ENCODE results near the gene SLC66A3.

Gene SLC66A3

GRCh38 chr2:11224887-11225286, 69.6 kb downstream of the SLC66A3 start:
- H3K9me3 Mint-ChIP-seq = no peaks in the 10 kb centered on the region
- H3K27ac Mint-ChIP-seq = no peak overlapping the region
- H3K4me3 Mint-ChIP-seq = no peak overlapping the region
- H3K4me1 Mint-ChIP-seq = no peaks in the 10 kb centered on the region
- no peaks in the 10 kb centered on the region for H3K27me3 Mint-ChIP-seq (ENCODE audit: low read depth)
- H3K36me3 Mint-ChIP-seq (ENCODE audit: low read depth) = peaks cover 26% of the 10 kb centered on the region
- TF ChIP-seq CTCF (IDR thresholded peaks at IDR 0.05; ENCODE audit: unreplicated experiment in 3 of 3) = no peak

GRCh38 chr2:11227595-11227994, 72.3 kb downstream of the SLC66A3 start:
- Mint-ChIP-seq H3K4me3 (no peak overlapping the region), H3K9me3 (no peaks in the 10 kb centered on the region), H3K27ac (no peak overlapping the region), H3K27me3 (ENCODE audit: low read depth) (no peaks in the 10 kb centered on the region), H3K4me1 (no peaks in the 10 kb centered on the region), H3K36me3 (ENCODE audit: low read depth) (peaks cover 18% of the 10 kb centered on the region)
- TF ChIP-seq CTCF (IDR thresholded peaks at IDR 0.05; ENCODE audit: unreplicated experiment in 3 of 3) = no peak
